SU-DHL-6 (cell line): ENCODE results near the gene SLFN14.

Experiments
- H2AFZ ChIP-seq: fragments of 200-600 bp; sonication (generic); 2 replicates; pipeline ENCODE4 v1.6.1; 2014; ENCODE audit warnings: low read depth, mild to moderate bottlenecking, moderate library complexity, mixed read lengths, antibody characterized with exemption, low read length; ENCODE audit not compliant: severe bottlenecking
- H3F3A ChIP-seq: fragments of 200-600 bp; shearing (Covaris generic); 2 replicates; pipeline ENCODE4 v1.6.0; 2016; ENCODE audit warnings: antibody characterized with exemption, mild to moderate bottlenecking; ENCODE audit not compliant: insufficient read depth
- H3K27ac ChIP-seq: fragments of 200-600 bp; sonication (generic); 2 replicates; pipeline ENCODE4 v1.5.1; 2016; ENCODE audit warnings: low read depth, mild to moderate bottlenecking, low read length, moderate library complexity, mixed read lengths
- H3K27me3 ChIP-seq: fragments of 200-600 bp; sonication (generic), shearing (Covaris generic); 2 replicates; pipeline ENCODE4 v1.6.0; 2014; ENCODE audit warnings: mild to moderate bottlenecking, low read length
- H3K36me3 ChIP-seq: fragments of 200-600 bp; sonication (generic); 2 replicates; pipeline ENCODE4 v1.6.1; 2014; ENCODE audit warnings: mild to moderate bottlenecking, low read length, mixed read lengths
- H3K4me2 ChIP-seq: fragments of 300-600, 200-600 bp; shearing (Covaris generic), sonication (generic); 2 replicates; pipeline ENCODE4 v1.6.0; 2014; ENCODE audit warnings: low read length, low read depth, mild to moderate bottlenecking; ENCODE audit not compliant: poor library complexity, severe bottlenecking
- H3K4me3 ChIP-seq: fragments of 200-600 bp; sonication (generic); 2 replicates; pipeline ENCODE4 v1.5.1; 2014; ENCODE audit warnings: antibody characterized with exemption, low read length, mild to moderate bottlenecking, mixed read lengths; ENCODE audit not compliant: insufficient read depth, poor library complexity, severe bottlenecking
- H3K79me2 ChIP-seq: fragments of 200-600 bp; sonication (generic); 2 replicates; pipeline ENCODE4 v1.6.1; 2014; ENCODE audit warnings: mild to moderate bottlenecking, low read length, moderate library complexity; ENCODE audit not compliant: insufficient read depth
- H3K9ac ChIP-seq: fragments of 200-600 bp; sonication (generic); 2 replicates; pipeline ENCODE4 v1.7.0; 2014; ENCODE audit warnings: mild to moderate bottlenecking, low read length
- H3K9me2 ChIP-seq: fragments of 200-600 bp; sonication (generic); replicated peaks from 2 replicates; pipeline ENCODE4 v1.6.1; 2014; ENCODE audit warnings: low read length; ENCODE audit not compliant: insufficient read depth
- H3K9me3 ChIP-seq: fragments of 200-600 bp; sonication (generic); 2 replicates; pipeline ENCODE4 v1.6.1; 2014; ENCODE audit warnings: low read length, mixed read lengths; ENCODE audit not compliant: insufficient read depth
- H4K20me1 ChIP-seq: fragments of 200-600 bp; sonication (generic); 2 replicates; pipeline ENCODE4 v1.6.1; 2014; ENCODE audit warnings: low read depth, mild to moderate bottlenecking, antibody characterized with exemption, low read length, moderate library complexity, mixed read lengths
- CTCF ChIP-seq: fragments of 200-600 bp; sonication (generic); IDR thresholded peaks from one replicate; pipeline ENCODE4 v1.5.1; 2017; ENCODE audit warnings: antibody characterized with exemption, mild to moderate bottlenecking, low read length, moderate library complexity; ENCODE audit not compliant: insufficient read depth, poor library complexity, severe bottlenecking
- EZH2phosphoT487 ChIP-seq: fragments of 200-600 bp; sonication (generic), shearing (Covaris generic); conservative IDR thresholded peaks from 2 replicates; pipeline ENCODE4 v1.6.1; 2018; ENCODE audit warnings: mild to moderate bottlenecking, antibody characterized with exemption, low read length, moderate library complexity, mixed read lengths

SLFN14 gene

GRCh38 chr17:35596530-35597233 is 36.1 kb upstream of the SLFN14 start:
- Histone ChIP-seq H3K9ac (no peak overlapping the region), H3K4me2 (no peak overlapping the region), H2AFZ (no peak overlapping the region), H3K9me3 (no peaks in the 10 kb centered on the region), H3K36me3 (peaks cover 20% of the 10 kb centered on the region; the same call in 1 of the 2 replicates), H4K20me1 (no peaks in the 10 kb centered on the region), H3K27ac (no peak overlapping the region), H3K9me2 (no peaks in the 10 kb centered on the region), H3K27me3 (no peaks in the 10 kb centered on the region), H3K79me2 (peaks cover 20% of the 10 kb centered on the region), H3K4me3 (no peak overlapping the region), H3F3A (peaks cover 11% of the 10 kb centered on the region; the same call in 1 of the 2 replicates)
- no peak for TF ChIP-seq CTCF
- no peak for TF ChIP-seq EZH2phosphoT487

DNA sequence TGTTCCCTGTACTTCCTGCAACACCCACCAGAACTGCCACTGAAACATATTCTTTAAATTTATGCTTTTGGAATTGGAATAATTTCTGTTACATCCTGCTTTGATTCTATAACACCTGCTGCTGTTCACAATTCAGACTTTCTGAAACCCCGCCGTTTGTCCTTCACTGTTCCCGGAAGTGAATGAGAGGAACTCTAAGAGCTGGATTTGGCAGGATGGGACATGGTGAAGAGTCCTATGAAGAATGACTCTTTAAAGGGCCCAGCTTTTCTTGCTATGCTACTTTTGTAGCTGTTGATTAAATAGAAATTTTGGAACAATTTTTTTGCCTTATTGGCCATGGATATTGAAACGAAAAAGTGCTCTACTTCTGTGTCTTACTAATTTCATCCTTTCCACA is 35.5 kb upstream of the SLFN14 start:
- Histone ChIP-seq H4K20me1 (no peaks in the 10 kb centered on the region), H3K4me2 (no peak overlapping the region), H3K9ac (no peak overlapping the region), H3F3A (peaks cover 11% of the 10 kb centered on the region; the same call in 1 of the 2 replicates), H3K27ac (no peak overlapping the region), H2AFZ (no peak overlapping the region), H3K79me2 (peaks cover 22% of the 10 kb centered on the region), H3K9me3 (no peaks in the 10 kb centered on the region), H3K9me2 (no peaks in the 10 kb centered on the region), H3K4me3 (no peak overlapping the region), H3K36me3 (peaks cover 20% of the 10 kb centered on the region; the same call in 1 of the 2 replicates), H3K27me3 (no peaks in the 10 kb centered on the region)
- no peak for TF ChIP-seq EZH2phosphoT487
- no peak for TF ChIP-seq CTCF

- H3K27ac ChIP-seq: no peak overlapping the region
These were observed 27.7 kb upstream of the SLFN14 start for GRCh38 chr17:35588196-35588920.

More at GRCh38 chr17:35588196-35588920, 27.7 kb upstream of the SLFN14 start:
- Histone ChIP-seq H3K9me3 (no peaks in the 10 kb centered on the region), H4K20me1 (no peaks in the 10 kb centered on the region), H3K27me3 (no peaks in the 10 kb centered on the region), H2AFZ (no peak overlapping the region), H3F3A (peaks cover 9% of the 10 kb centered on the region), H3K79me2 (peaks cover 42% of the 10 kb centered on the region), H3K36me3 (no peaks in the 10 kb centered on the region), H3K9me2 (no peaks in the 10 kb centered on the region), H3K9ac (peak overlapping the region; percentile 75), H3K4me3 (peak overlapping the region; percentile 86), H3K4me2 (peak overlapping the region; percentile 60)
- no peak for TF ChIP-seq CTCF
- no peak for TF ChIP-seq EZH2phosphoT487
